SK-N-MC (cell line): Measurements from ENCODE around the gene LPA.

Experiments
- EZH2 ChIP-seq: fragments of 200-600 bp; sonication (generic); IDR thresholded peaks from one replicate; pipeline ENCODE4 v1.6.1; 2017; ENCODE audit warnings: antibody characterized with exemption
- FOXP2 ChIP-seq: optimal IDR thresholded peaks from 2 replicates; pipeline ENCODE3; 2011; ENCODE audit warnings: mild to moderate bottlenecking, moderate library complexity; ENCODE audit not compliant: insufficient read depth; ENCODE audit errors: extremely low read length, control extremely low read depth

DNA sequence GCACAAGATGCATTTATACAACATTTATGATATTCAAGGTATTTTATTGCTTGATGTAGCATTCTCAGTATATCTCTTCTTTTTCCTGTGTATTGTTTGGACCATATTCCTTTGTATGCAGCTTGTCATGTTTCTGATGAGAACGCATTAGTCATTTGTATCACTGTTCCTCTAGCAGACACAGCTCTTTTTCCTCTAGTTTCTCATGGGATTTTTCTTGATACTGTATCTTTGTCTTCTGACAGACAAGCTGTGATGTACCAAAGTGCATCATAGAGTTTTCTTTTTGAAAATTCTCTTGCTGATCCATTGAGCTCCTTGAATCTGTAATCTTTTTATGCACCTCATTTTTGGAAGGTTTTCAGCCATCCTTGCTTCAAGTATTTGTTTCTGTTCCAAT lies 175.0 kb downstream of the LPA start:
- TF ChIP-seq FOXP2 (no peak), EZH2 (no peak)
